ENCODE measurements around the gene CNN3. TPM values are rescaled to one million over a fixed set of nuclear protein-coding genes. Genes with fewer than 3 reads are reported as not detected.
A peak's percentile ranks its signal among the peaks of the same experiment; 100 is the strongest.

Gene CNN3
- total RNA-seq, 4 donors from 2014 or later: 307 to 344 (median 329) TPM

GRCh38 chr1:94873520-94874351 is 53.2 kb downstream of the CNN3 start:
- no peaks in the 10 kb centered on the region for H3K36me3 ChIP-seq
- 45 to 51% methylated on average over 7 of the region's 7 CpGs for WGBS, 2 donors
- H3K4me1 ChIP-seq: peaks cover 0 to 34% (median 3%) of the 10 kb centered on the region in 4 donors
- peak overlapping the region in 2 of 4 donors; percentile 8 to 45 for H3K27ac ChIP-seq
- H3K4me3 ChIP-seq: no peak overlapping the region
- no peak for DNase-seq (ENCODE audit: low spot score in 2 of 2)
- no peak for TF ChIP-seq EP300 (IDR thresholded peaks at IDR 0.05)
- TF ChIP-seq, protein P1, sequence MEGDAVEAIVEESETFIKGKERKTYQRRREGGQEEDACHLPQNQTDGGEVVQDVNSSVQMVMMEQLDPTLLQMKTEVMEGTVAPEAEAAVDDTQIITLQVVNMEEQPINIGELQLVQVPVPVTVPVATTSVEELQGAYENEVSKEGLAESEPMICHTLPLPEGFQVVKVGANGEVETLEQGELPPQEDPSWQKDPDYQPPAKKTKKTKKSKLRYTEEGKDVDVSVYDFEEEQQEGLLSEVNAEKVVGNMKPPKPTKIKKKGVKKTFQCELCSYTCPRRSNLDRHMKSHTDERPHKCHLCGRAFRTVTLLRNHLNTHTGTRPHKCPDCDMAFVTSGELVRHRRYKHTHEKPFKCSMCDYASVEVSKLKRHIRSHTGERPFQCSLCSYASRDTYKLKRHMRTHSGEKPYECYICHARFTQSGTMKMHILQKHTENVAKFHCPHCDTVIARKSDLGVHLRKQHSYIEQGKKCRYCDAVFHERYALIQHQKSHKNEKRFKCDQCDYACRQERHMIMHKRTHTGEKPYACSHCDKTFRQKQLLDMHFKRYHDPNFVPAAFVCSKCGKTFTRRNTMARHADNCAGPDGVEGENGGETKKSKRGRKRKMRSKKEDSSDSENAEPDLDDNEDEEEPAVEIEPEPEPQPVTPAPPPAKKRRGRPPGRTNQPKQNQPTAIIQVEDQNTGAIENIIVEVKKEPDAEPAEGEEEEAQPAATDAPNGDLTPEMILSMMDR (IDR thresholded peaks at IDR 0.05): no peak
- no peak for TF ChIP-seq POLR2A (IDR thresholded peaks at IDR 0.05)
- H3K27me3 ChIP-seq: no peaks in the 10 kb centered on the region
- no peaks in the 10 kb centered on the region for H3K9me3 ChIP-seq

DNA sequence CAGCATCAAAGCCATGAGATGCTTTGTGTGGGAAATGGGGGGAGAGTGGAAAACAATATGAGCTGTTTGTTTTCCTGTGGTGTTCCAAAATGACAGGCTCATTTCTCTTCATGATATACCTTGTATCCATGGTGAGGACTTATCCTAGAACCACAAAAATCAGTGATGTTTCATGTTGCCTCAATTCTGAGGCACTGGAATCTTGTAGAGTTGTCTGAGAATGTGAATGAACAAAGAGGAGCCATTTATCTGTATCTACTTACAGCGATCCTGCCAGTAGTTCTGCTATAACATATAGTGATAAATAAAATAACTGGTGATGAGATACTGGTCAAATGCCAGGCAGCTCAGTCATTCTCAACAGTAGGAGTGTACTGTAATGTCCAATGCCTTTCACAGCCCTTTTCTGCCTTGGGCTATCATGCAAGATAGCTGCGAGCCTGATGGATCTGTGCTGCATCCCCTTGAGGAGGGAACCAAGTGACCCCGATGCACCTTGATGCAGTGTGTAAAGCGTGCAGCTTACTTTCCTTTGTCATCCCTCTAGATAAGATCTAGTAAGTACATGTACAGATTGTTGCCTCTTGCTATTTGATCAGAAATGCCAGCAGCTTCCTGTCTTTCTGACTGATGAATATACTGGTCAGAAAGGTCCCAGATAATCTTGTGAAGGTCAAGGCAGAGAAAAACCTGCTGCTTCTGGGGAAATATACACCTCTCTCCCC is 54.0 kb downstream of the CNN3 start:
- Histone ChIP-seq H3K4me3 (no peak overlapping the region), H3K27me3 (no peaks in the 10 kb centered on the region), H3K4me1 (peaks cover 0 to 34% (median 3%) of the 10 kb centered on the region in 4 donors), H3K36me3 (no peaks in the 10 kb centered on the region), H3K27ac (peak overlapping the region in 1 of 4 donors; percentile 45), H3K9me3 (no peaks in the 10 kb centered on the region)
- DNase-seq (ENCODE audit: low spot score in 2 of 2): no peak
- no peak for TF ChIP-seq EP300 (IDR thresholded peaks at IDR 0.05)
- TF ChIP-seq, protein P1 (IDR thresholded peaks at IDR 0.05): no peak
- TF ChIP-seq POLR2A (IDR thresholded peaks at IDR 0.05): no peak
- 72 to 73% methylated on average over 4 of the region's 4 CpGs for WGBS, 2 donors

DNA sequence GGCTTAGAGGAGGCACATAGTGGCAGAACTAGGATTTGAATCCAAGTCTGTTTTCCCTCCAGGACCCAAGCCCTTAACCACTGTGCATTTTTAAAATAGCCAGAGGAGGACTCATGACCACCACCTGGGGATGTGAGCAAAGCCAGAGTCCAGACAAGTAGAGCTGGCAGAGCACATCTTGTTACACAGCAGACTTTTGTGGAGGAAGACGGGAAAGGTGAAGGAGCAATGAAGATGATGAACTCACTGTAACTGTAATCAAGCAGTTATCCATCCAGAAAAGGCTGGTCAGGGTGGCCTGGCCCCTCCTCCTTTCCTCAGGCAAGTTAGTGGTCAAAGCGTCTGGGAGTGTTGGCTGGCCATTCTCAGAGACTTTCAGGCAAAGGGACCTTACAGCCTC is 55.9 kb downstream of the CNN3 start:
- Histone ChIP-seq H3K9me3 (no peaks in the 10 kb centered on the region), H3K4me1 (peaks cover 0 to 47% (median 10%) of the 10 kb centered on the region in 4 donors), H3K27ac (no peak overlapping the region), H3K4me3 (no peak overlapping the region), H3K36me3 (no peaks in the 10 kb centered on the region), H3K27me3 (no peaks in the 10 kb centered on the region)
- TF ChIP-seq, protein P1 (IDR thresholded peaks at IDR 0.05): no peak
- TF ChIP-seq POLR2A (IDR thresholded peaks at IDR 0.05) (no peak), EP300 (IDR thresholded peaks at IDR 0.05) (no peak)
- 62 to 67% methylated on average over 2 of the region's 2 CpGs for WGBS, 2 donors
- DNase-seq (ENCODE audit: low spot score in 2 of 2): no peak

GRCh38 chr1:94866164-94866807 is 60.6 kb downstream of the CNN3 start:
- Histone ChIP-seq H3K27ac (peak overlapping the region; percentile 68 to 98 (median 84)), H3K4me1 (peaks cover 3 to 66% (median 40%) of the 10 kb centered on the region in 4 donors), H3K27me3 (no peaks in the 10 kb centered on the region), H3K9me3 (no peaks in the 10 kb centered on the region), H3K4me3 (no peak overlapping the region), H3K36me3 (no peaks in the 10 kb centered on the region)
- TF ChIP-seq, protein P1 (IDR thresholded peaks at IDR 0.05): no peak
- TF ChIP-seq EP300 (IDR thresholded peaks at IDR 0.05) (no peak), POLR2A (IDR thresholded peaks at IDR 0.05) (no peak)
- WGBS, 2 donors: 39 to 47% methylated on average over 4 of the region's 4 CpGs
- DNase-seq (ENCODE audit: low spot score in 2 of 2): no peak

Measured in tibial nerve (tissue), 4 donors.